GM20000 (cell line): ENCODE results near the gene PRKN.
"Not testable (repeated sequence)": the region's sequence is repeated elsewhere in the genome, so short reads cannot be mapped to it uniquely, and the experiment has no call there.

Source experiments
- DNase-seq: peaks from one replicate; pipeline ENCODE4 v3.0.0; 2012; ENCODE audit warnings: low spot score
- CTCF ChIP-seq: IDR thresholded peaks from 2 replicates; pipeline ENCODE4 v1.5.1; 2012; ENCODE audit warnings: mild to moderate bottlenecking, control low read depth; ENCODE audit errors: extremely low read depth, missing control alignments

PRKN gene

DNA sequence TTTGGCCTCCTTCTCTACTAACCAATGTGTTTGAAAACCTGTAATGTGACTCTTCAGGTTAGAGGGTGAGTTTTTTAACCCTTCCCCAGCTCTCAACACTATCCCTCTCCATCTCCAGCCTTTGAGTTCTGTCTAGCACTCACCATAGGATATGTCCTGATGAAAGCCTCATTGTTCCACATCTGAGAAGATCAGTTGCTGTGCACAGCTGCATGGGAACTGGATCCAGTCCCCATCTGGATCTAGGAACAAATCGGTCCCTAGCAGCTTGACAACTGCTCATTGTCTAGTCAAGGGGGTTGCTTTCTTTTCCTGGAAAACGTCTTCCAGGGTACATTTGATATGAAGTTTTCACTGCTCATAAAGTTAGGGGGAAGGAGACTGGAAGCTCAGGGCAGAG, 1408.3 kb downstream of the PRKN start:
- DNase-seq: no peak
- no peak for TF ChIP-seq CTCF

DNA sequence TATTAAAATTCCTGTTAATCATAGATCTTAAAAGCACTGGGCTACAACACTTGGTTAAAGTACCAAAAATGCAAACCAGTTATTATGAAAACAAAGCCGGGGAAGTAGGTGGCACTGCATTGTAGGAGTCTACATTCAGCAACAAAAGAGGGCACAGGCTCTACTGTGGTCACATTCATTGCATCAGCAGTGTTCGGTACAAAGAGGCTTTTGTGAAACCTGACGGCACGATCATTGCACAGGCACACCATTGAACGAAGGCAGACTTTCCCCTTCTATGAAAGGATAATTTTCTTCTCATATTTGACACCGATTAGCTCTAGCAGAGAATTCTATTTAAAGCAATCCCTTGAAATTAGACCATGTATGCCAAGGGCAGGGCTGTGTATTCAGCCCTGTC, 1409.1 kb downstream of the PRKN start:
- no peak for DNase-seq
- no peak for TF ChIP-seq CTCF

DNA sequence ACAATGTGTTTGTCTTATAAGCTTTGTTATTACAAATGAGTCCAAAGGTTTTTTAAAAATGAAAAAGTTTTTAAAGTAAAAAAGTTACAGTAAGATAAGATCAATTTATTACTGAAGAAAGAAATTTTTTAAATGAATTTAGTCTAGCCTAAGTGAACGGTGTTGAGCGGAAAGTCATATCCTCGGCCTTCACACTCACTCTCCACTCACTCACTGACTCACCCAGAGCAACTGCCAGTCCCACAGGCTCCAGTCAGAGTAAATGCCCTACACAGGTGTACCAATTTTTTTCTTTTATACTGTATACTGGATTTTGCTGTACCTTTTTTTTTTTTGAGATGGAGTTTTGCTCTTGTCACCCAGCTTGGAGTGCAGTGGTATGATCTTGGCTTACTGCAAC, 1411.0 kb downstream of the PRKN start:
- no peak for TF ChIP-seq CTCF

DNA sequence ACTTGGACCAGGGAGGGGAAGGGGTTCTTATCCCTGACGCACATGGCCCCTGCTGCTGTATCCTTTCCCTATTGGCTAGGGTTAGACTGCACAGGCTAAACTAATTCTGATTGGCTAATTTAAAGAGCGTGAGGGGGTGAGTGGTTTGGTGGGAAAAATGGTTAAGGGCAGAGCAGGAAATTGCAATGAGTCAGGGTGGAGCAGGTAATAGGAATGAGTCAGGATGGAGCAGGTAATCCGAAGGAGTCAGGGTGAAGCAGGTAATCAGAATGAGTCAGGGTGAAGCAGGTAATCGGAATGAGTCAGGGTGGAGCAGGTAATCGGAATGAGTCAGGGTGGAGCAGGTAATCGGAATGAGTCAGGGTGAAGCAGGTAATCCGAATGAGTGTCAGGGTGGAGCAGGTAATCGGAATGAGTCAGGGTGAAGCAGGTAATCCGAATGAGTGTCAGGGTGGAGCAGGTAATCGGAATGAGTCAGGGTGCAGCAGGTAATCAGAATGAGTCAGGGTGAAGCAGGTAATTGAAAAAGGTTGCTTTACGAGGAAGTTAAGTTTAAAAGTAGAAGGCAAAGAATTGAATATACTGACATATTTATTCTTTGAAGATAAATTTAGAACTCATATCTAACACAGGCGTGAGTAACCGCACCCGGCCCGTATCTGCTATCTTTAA, 1412.2 kb downstream of the PRKN start:
- not testable (repeated sequence) for DNase-seq

More for the DNA sequence above, 1411.0 kb downstream of the PRKN start:
- no peak for DNase-seq

DNA sequence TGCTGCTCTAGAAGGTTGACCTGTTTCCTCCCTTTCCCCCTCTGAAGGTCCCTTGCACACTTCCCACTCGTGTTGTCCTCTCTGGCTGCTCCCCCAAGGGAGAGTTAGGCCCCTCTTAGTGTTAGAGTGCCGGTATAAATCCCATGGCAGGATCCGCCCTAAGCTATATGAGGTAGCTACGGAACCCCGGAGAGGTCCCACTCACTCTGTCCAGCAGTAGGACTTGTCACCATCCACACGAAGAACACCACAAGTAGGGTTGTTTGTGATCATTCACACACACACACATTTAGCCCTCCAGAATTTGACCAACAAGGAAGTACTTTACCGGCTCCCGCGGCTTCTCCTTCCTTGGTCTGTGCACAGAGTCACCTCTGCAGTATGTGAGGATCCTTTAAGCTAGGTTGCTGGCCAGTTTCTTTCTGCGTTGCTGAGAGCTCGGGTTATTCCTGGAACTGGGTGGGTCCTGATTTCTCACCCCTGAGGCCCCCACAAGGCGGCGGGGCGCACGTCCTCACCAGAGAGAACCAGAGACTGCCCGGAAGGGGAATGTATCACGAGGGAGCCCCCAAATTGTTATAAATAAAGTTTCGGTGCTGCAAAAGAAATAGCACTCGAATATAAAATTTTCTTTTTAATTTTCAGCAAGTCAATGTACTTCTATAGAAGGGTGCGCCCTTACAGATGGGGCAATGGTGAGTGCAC, 1412.9 kb downstream of the PRKN start:
- DNase-seq: not testable (repeated sequence)

- TF ChIP-seq CTCF: no peak
- no peak for DNase-seq
Observed at GRCh38 chr6:161313940-161314509, 1413.5 kb downstream of the PRKN start.

DNA sequence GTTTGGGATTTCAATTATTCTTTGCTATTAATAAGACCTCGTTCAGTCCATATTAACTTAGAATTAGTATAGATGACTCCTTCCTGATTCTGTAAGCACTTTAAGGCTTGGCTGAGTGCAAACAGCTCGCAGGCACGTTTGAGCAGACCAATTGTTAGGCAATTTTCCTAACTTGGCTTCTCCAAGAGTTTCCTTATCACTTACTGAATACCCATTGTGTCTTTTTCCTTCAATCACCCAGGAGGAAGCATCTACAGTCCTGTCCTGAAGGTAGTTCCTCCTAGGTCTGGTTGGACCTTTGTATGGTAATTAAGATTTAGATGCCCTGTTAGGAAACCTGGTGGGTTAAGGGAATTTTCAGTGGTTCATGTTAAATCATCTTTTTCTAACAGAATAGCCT, 1414.1 kb downstream of the PRKN start:
- DNase-seq: not testable (repeated sequence)

GRCh38 chr6:161309774-161310173, 1417.8 kb downstream of the PRKN start:
- not testable (repeated sequence) for DNase-seq

DNA sequence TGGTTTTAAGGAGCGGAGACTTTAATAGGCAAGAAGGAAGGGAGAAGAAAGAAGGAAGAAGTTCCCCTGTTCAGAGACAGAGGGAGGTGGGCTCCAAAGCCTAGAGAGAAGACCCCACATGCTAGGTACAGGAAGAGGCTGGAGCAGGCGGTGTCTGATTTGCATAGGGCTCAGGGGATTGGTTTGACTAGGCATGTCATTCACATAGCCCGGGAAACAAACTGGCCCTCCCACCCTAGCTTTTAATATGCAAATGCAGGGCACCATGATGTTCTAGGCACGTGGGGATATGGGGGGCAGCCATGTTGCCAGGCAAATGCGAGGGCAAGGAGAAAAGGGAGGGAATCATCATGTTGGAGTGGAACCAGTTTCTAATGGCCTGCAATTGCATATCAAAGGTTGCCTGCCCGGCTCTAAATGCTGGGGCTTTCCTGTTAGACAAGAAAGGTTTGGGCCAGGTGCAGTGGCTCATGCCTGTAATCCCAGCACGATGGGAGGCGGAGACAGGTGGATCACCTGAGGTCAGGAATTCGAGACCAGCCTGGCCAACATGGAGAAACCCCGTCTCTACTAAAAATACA, 1419.4 kb downstream of the PRKN start:
- no peak for TF ChIP-seq CTCF
- no peak for DNase-seq
